DOHH2 (cell line): ENCODE results near the gene BLNK.

Experiments used
- CTCF ChIP-seq: fragments of 200-600 bp; sonication (generic); IDR thresholded peaks from one replicate; pipeline ENCODE4 v1.5.1; 2014; ENCODE audit warnings: antibody characterized with exemption, mild to moderate bottlenecking, low read depth, low read length; ENCODE audit not compliant: poor library complexity, severe bottlenecking
- EZH2phosphoT487 ChIP-seq: fragments of 200-600 bp; sonication (generic); IDR thresholded peaks from 2 replicates; pipeline ENCODE4 v1.6.1; 2017; ENCODE audit warnings: borderline replicate concordance, mild to moderate bottlenecking, antibody characterized with exemption, low read length, moderate library complexity, mixed read lengths

DNA sequence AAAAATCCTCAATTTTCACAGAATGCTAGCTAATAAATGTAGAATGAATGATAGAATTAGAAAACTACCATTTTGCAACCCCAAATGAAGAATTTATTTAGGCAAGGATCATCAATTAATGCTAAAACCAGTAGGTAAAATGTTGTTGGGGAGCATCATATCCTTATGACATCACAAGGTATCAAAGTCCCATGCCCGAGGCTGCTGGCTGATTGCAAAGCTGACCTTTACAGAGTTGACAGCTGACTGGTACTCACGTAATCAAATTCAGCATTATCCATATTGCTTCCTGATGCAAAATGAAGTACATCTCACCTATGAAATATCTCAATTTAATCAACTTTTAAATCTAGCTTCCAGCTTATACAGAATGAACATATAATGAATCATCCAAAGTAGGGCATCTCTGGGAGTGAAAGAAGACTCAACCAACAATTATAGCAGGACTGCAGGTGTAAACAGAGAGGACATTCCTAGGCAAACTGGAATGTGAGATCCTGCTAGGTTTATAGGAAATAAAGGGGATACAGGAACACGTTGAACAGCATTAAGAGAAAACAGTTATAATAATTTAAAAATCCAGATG, 10.2 kb upstream of the BLNK start:
- TF ChIP-seq CTCF = no peak
- TF ChIP-seq EZH2phosphoT487 = no peak
